ENCODE data around the gene TFDP1. TPM values are rescaled to one million over a fixed set of nuclear protein-coding genes. Genes with fewer than 3 reads are reported as not detected.
"Not testable (repeated sequence)": the region's sequence is repeated elsewhere in the genome, so short reads cannot be mapped to it uniquely, and the experiment has no call there.

The TFDP1 gene
- total RNA-seq, 1 donor from 2014 or later = 72.9 TPM

DNA sequence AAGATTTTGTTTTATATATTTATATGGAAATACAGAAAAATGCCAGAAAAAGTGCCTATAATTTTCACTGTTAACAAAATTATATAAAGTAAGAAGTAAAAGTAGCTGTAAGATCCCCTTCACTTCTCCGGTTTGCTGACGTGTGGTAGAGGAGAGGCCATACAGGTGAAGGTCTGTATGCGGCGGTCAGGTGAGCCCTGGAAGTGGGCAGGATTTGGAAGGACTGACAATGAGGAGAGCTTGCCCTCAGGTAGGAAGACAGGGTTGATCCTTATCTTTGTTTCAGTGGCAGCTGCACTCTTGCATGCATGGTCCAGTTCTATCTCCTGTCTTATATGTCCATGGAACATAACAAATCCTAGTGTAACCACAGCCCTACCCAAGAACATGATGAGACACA is 16.9 kb upstream of the TFDP1 start:
- no peak for DNase-seq (ENCODE audit: low read depth)

DNA sequence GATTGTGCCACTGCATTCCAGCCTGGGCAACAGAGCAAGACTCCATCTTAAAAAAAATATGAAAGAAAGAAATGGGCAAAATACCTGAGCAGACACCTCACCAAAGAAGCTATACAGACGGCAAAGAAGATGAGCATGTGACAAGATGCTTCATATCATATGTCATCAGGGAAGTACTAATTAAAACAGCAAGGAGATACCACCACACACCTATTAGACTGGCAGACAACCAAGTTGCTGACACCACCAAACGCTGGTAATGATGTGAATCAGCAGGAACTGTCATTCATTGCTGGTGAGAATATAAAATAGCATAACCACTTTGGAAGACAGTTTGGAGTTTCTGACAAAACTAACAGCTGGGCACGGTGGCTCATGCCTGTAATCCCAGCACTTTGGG is 11.5 kb upstream of the TFDP1 start:
- DNase-seq (ENCODE audit: low read depth) = no peak

DNA sequence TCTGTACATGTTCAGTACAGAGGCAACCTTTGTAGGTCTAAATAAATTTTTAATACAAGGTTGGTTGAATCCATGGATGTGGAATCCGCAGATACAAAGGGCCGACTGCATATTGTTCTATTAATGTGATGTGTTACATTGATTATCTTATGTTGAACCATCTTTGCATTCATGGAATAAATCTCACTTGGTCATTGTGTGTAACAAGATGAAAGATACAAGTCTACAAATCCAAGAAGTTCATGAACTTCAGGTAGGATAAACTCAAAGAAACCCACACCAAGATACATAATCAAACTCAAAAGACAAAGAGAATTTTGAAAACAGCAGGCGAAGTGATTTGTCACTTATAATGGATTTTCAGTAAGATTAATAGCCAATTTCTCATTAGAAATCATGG is 8.0 kb upstream of the TFDP1 start:
- no peak for DNase-seq (ENCODE audit: low read depth)

DNA sequence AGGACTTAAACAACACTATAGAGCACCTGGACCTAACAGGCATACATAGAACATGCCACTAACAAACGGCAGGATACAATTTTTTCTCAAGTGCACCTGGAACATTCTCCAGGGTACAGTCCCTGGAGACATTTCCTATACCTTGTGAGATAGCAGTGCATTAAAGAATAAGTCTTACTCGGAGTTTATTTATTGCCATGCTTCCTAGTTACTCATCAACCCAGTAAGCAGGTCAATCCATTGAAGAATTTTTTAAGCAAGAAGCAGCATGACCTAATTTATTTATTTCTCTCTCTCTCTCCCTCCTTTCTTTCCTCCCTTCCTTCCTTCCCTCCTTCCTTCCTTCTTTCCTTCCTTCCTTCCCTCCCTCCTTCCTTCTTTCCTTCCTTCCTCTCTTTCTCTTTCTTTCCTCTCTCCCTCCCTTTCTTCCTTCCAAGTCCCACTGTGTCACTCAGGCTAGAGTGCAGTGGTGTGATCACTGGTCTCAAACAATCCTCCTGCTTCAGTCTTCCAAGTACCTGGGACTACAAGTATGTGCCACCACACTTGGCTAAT is 6.6 kb upstream of the TFDP1 start:
- DNase-seq (ENCODE audit: low read depth) = peak; percentile 52

DNA sequence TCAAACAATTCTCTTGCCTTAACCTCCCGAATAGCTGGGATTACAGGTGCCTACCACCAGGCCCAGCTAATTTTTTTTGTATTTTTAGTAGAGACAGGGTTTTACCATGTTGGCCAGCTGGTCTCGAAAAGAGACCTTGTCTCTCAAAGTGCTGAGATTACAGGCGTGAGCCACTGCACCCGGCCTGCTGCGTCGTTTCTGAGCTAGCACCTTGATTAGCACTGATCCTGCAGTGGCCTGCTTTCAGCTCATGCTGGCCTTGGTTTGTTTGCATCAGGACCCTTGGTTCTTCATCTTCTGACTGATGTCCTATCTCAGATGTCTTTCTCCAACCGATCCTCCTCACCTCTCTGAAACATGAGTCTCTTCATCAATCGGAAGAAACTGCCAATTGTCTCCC is 4.9 kb upstream of the TFDP1 start:
- no peak for DNase-seq (ENCODE audit: low read depth)

DNA sequence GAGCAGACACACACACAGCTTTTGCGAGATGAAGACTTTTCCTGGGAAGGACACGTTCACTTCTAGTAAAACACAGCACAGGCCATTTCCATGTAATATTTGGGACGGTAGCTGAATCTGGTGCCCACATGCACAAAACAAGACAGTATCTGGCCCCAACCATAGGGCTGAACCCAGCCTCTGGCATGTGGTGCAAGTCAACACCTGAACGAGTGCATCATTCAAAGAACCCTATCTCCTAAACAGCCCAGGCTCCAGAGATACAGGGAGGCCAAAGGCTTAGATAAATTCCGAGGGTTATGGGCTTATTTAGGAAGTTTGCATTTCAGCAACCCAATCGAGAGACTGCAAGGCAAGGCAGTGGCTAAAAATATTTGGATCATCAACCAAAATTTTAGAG is 2.7 kb upstream of the TFDP1 start:
- no peak for DNase-seq (ENCODE audit: low read depth)

DNA sequence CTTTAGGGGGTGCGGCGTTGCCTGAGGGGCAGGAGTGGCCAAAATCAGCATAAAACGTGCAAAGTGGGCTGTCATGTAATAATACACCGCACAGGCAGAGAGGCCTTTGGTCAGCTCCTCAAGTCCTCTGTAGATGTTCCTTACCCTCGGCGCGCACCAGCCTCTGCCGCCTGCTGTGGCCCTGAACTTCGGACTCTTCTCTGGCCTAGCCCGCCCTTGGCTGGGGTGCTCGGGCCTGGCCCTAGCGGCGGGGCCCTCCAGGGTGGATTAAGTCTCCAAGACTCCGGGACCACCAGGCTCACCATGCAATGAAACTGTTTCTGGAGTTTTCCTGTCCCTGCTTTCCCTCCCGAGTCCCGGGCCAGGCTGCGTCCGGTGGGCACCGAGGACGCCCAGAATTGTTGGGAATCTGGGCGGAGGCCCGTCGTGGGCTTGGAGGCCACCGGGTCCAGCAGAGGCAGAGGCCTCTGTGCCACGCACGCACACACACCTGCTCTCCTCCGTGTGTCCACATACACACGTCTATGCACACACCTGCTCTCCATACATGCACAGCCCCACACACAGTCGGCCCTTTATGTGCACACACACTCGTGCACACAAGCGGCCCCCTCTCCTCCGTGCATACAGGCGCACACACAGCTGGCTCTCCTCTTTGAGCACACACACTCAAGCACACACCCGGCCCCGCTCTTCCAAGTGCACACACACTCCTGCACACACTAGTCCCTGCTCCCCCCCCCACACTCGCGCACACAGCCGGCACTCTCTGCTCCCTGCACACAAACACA is 1.5 kb upstream of the TFDP1 start:
- no peak for DNase-seq (ENCODE audit: low read depth)

DNA sequence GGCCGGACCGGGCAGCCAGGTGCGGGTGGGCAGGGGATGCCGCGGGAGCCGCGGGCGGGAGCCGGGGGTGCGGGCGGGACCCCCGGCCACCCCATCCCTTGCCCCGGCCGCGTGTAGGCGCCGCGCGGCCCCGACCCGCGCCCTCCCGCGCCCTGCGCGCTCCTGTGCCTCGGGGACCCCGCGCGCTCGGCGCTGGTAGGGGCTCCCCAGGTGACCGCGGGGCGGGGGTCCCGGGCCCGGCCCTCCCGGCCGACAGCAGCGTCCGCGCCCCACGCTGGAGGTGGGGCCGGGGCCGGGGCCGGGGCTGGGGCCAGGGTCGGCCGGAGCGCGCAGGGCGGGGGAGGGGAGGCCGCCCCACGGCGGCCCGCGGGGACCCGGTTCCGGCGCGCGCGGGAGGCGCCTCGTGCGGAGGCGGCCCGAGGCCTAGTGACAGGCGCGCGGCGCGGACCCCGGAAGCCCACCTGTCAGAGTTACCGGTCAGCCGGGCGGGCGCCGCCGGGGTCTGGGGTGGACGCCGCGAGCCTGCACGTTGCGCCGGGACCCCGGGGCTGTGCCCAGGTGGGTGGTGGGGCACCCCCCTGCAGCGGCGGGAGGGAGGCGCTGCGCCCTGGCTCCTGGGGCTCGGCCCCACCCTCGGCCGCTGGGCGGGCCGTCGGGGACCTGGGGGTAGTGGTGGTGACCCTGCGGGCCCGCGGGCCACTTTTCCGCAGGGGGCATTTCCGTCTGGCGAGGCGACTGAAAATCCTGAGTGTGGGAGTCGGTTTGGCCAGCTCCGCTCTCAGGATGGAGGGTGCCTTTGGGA is 518 bp downstream of the TFDP1 start:
- no peak for DNase-seq (ENCODE audit: low read depth)

DNA sequence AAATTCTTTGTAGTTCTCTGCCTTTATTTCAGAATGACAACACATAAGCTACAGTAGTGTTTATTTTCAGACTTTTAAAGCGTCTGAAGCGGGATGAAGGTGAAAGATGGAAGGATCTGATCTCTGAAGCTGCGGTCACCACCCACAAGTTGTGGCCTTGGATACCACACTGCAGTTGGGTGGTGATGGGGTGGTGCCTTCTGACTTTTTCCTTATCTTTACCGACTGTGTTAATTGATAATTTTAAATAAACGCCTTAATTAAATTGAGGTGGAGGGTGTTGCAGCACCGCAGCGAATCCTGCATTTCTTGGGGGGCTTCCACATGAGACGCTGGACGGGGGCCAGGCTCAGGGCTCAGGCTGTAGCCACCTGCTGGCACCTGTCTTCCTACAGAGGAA is 1.3 kb downstream of the TFDP1 start:
- DNase-seq (ENCODE audit: low read depth) = no peak

DNA sequence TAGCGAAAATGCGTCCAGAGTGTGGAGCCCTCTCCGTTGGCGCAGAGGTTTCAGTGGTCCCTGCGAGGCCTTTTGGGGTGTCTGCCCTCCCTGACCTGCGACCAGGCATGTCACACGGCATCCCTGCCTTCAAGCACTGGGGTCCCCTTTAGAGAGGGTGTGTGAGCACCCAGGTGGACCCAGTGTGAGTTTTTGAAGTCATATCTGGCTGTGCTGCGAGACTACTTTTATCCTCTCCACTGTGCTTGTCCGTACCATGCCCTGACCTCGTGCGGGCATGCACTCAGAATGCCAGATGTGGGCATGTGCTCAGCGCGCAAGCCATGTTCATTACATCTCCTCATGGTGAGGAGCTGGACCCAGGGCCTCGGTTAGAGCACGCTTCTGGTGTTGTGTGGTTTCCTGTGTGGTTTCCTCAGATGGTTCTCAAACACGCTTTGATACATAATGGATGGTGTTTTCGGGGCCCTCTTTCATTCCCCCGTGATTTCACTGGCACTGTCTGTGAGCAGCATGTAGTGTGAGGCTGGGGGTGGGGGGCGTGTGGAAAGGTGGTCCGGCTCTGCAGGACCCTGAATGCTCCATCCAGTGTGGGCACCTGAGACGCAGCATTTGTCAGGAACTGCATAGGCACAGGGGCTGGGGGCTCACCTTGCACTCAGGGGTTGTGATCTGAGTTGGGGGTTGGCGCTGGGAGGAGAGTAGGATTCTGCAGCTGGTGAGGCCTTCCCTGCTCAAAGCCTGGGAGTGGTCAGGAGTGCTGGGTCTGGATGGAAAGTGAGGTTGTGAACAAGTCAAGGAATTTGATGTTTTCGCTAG is 2.3 kb downstream of the TFDP1 start:
- no peak for DNase-seq (ENCODE audit: low read depth)

DNA sequence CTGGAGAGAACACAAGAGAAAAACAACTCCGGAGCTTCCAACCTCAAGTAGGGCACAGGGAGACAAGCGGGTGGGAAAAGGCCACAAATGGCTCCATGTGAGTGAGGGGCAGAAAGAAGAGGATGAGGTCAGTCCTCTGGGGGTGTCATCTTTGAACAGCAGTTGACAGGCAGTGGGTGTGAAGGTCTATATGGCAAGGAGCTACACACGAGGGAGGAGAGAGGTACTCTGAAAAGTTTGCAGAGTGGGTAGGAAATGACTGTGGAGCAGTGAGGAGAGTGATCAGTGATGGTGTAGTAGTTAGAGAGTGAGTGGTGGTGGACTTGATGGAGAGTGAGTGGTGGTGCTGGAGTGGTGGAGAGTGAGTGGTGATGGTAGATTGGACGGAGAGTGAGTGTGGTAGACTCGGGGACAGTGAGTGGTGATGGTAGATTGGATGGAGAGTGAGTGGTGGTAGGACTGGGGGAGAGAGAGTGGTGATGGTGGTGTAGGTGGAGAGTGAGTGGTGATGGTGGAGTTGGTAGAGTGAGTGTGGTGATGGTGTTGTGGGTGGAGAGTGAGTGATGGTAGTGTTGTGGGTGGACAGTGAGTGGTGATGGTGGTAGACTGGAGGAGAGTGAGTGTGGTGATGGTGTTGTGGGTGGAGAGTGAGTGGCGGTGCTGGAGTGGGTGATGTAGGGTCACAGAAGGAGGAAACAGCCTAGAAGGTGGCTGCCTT is 4.0 kb downstream of the TFDP1 start:
- no peak for DNase-seq (ENCODE audit: low read depth)

DNA sequence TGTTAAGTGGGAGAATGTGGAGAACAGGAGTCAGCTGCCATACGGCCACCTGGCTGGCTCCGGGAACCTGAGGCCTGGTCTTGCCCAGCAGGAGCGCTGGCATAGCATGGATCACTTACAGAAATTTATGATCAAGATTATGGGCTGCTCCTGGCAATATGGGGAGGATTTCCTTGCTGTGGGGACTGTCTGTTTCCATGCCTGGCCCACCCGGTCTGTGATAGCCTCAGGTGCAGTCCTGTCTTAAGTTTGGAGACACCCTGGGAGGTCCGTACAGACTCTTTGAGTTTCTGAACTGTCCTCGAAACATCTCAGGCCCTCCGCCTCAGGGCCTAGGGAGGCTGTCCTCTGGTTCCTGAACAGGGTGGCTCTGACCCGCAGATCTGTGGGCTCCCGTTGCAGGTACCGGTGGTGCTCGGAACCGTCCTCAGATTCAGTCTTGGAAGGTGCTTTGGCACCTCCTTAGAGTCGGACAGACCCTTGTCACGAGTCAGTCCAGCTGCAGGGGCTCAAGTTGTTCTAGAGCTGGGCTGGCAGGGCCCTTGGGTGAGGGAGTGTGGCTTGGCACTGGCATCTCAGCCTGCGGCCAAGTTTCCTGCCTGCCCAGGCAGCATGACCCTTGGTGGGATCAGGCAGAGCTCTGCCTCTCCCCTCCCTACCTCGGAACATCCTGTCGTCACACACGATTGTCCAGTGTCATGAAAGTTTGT is 4.9 kb downstream of the TFDP1 start:
- DNase-seq (ENCODE audit: low read depth) = no peak

DNA sequence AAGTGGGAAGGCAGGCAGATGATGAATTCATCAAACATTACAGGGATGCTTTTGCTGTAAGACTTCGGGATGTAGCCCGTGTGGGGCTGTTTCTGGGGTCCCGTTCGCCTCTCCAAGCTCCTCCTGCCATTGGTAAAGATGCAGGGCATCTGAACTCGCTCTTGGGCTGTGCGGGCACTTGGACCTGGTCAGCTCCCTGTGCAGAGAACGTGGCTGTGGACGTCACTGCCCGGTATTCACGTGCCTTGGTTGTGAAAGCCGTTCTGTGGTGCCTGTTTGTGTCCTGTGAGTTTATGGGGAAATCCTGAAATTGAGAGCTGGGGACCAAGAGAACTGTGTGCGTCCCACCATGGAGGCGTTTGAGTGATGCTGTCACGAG is 5.4 kb downstream of the TFDP1 start:
- DNase-seq (ENCODE audit: low read depth) = no peak

DNA sequence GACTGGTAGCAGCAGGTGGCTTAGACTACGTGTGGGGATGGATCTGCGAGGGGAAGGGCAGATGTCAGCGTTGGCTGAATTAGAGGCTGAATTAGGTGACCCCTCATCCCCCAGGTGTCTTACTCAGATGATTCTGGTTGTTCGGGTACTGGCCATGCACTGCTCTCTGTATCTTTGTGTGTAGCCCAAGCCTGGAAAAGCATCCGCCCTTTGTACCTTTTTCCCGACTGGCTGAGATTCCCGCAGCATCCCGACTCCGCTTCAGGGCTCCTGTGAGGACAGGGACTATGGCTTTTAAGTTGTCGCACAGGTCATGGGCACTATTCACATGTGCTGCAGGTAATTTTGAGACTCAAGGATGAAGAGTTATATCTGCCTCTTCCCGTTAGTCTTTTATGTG is 7.2 kb downstream of the TFDP1 start:
- no peak for DNase-seq (ENCODE audit: low read depth)

DNA sequence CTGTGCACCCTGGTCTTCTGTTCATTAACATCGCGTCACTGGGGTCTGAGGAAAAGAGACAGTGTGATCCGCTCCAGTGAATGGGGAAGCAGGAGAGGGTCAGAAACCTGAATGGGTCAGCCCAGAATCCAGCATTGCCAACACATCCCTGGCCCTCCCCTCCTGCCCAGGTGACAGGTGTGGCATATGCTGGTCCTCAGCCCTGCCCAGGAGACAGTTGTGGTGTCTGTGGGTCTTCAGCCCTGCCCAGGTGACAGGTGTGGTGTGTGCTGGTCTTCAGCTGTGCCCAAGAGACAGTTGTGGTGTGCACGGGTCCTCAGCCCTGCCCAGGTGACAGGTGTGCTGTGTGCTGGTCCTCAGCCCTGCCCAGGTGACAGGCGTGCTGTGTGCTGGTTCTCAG is 8.0 kb downstream of the TFDP1 start:
- DNase-seq (ENCODE audit: low read depth) = no peak

DNA sequence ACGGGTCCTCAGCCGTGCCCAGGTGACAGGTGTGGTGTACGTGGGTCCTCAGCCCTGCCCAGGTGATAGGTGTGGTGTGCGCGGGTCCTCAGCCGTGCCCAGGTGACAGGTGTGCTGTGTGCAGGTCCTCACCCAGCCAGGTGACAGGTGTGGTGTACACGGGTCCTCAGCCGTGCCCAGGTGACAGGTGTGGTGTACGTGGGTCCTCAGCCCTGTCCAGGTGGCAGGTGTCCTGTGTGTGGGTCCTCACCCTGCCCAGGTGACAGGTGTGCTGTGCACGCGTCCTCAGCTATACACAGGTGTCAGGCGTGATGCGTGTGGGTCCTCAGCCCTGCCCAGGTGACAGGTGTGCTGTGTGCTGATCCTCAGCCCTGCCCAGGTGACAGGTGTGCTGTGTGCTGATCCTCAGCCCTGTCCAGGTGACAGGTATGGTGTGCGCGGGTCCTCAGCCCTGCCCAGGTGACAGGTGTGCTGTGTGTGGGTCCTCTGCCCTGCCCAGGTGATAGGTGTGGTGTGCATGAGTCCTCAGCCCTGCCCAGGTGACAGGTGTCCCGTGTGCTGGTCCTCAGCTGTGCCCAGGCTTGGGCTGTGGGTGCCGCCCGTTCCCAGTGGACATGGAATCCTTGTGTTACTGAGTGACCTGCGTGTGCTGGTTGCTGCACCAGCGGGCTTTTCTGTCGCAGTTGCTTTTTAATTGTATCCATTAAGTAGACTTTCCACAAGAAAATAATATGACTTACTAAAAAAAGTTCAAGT is 9.7 kb downstream of the TFDP1 start:
- not testable (repeated sequence) for DNase-seq (ENCODE audit: low read depth)

DNA sequence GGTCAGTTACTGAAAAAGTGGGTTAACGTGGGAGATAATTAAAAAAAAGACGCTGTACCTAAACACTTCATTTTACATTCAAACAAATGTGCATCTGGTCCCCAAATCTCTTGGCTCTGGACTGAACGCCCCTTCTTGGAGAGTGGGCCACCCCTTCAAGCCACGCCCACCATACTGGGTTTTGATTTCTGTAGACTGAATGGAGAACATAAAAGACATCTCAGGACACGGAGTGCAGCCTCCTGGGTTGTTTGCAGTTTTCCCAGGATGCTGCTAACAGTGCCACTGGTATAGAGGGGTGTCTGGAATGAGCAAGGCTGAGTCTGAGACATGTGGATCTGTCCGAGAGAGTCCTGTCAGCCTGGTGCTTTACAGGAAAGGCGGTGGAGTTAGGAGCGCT is 10.6 kb downstream of the TFDP1 start:
- no peak for DNase-seq (ENCODE audit: low read depth)

DNA sequence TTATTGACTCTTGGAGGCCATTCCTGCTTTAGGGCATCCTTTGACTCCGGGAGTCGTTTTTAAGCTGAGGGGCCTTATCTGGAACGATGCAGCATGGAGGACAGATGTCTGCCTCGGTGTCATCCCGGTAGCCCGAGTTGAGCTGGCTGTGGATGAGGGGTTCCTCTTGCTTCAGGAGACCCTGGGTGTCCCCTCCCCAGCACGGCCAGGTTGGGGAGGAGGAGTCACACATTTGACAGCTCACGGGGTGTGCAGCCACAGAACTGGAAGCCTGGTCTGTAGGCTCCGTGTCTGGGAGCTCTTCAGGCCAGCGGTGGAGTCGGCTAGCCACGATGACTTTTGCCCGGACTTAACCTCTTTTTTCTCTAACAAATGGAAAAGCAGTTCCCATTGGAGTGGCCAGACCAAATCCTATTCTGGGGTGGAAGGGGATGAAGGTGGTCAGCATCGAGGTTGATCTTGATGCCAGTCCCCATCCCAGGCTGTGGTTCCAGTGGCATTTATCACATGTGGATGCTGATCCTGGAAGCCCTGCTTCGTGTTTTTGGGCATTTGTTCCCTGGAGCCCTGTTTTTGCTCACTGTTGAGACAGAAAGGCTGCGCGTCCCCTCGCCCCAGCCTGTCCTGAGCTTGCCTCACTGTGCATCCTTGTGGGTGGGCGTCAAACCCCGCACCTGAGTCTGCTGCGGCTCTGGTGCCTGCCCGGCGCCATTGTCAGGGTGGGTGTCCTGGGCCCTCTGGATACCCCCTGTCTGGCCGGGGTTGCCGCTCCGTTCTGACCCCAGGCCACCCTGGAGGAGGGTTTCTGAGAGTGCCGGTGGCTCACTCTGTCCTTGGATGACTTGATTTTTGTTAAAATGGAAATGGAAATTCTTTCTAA is 12.0 kb downstream of the TFDP1 start:
- DNase-seq (ENCODE audit: low read depth) = no peak

DNA sequence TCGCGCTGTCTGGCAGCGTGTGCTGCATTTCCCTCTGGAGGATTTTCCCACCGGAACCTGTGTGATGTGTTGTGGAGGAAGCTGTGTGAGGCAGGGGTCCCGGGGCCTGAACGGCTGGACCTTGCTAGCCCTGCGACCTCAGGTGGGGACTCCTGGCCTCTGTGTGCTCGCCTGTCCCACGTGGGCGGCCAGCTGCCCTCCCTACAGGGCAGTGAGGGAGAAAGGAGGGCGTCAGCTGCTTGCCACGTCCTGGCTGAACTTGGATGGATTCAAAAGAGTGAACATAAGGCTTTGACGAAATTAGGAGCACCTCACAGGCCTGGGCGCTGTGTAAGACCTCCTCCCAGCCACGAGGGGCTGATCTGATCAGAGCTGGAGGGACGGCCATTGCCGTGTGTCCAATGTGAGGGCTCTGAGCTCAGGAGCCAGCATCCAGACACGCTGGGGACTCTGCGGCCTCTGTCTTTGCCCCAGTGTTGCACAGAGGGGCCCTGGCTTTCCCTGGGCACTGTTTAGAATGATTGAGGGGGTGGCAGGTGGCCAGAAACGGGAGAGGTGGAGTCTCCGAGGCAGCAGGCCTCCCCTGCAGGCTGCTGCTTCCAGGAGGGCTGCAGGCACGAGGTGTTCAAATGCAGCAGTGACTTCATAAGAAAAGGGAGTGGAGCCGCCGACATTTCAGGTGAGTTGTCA is 13.0 kb downstream of the TFDP1 start:
- DNase-seq (ENCODE audit: low read depth) = no peak
